Left renal pelvis (tissue), 4 donors: ENCODE results near the gene MRPL3. TPM values are rescaled to one million over a fixed set of nuclear protein-coding genes. Genes with fewer than 3 reads are reported as not detected.

Experiments
- DNase-seq, 4 donors: peaks; one replicate each; pipeline ENCODE4 v3.0.0-alpha.2; 2013; ENCODE audit warnings: low read depth in 4 of 4, low spot score in 3 of 4
- polyA plus RNA-seq, 4 donors: library from polyadenylated mRNA; unstranded; fragments of 120-200 nt; gene quantifications; one replicate each; pipeline ENCODE4 v1.2.1, GENCODE V29; 2013; ENCODE audit not compliant: insufficient read length in 4 of 4

Gene MRPL3
- polyA plus RNA-seq, 4 donors, result 87.2 to 145 (median 116) TPM

DNA sequence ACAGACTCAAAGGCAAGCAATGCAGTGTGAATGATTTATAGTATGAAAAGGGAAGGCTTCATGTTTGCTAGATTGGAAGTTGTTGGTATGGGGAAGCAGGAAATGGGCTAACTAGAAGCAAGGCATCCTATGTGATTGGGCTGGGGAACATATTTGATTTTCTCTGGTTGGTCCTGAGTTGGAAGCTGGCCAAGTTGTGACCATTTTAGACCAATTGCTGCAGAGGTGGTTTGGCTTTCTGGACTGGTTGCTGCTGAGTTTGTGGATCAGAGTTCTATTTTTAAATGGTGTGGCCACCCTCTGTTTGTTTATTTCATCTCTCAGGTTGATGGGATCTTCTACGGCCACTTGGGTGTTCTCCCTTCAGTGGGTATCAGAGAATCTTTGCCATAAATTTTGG, 81.5 kb downstream of the MRPL3 start:
- no peak for DNase-seq

DNA sequence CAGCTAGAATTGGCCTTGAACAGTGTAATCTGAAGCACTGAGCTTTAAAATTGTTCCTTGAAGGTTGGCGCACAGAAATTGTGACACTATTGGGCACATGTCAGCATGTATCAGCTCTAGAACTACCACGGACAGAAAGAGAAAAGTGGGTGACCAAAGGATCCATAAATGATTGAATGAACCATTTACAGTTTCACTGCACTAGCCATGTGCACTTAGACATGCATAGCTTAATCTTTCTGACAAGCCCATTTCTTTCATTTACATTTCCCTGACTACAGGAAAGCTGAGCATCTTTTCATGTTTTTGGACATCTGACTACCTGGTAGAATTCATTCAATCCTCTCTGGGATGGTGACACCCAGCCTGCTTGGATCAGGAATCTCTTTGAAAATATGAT, 85.0 kb downstream of the MRPL3 start:
- no peak for DNase-seq

Other genes starting within 250 kb of the MRPL3 start
- 10 to 100 TPM; 21.8 to 42.6 (median 40.7) TPM for gene NUDT16, start 121.2 kb downstream of the MRPL3 start, polyA plus RNA-seq